GM19397 (cell line): Measurements from ENCODE around the gene TMEM222.

Experiments
- ATAC-seq: cut with Tn5 transposase; IDR thresholded peaks from one replicate; pipeline ENCODE4 v1.9.1; 2021; ENCODE audit warnings: mild to moderate bottlenecking, moderate library complexity; ENCODE audit not compliant: unreplicated experiment

TMEM222 gene

DNA sequence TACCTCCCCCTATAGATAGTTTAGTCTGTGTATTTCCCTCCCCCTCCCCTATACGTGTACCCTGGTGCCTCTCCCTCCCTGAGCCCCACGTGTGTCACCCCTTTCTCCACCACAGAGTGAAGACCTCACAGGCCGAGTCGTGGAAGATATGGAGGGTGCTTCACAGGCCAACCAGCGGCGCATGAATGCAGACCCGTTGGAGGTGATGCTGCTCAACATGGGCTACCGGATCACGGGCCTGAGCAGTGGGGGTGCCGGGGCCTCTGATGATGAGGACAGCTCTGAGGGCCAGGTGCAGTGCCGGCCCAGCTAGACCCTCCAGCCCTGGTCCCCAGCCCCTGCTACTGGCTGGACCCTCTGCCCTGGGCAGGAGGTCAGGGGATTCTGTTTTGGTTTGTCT is 15.9 kb upstream of the TMEM222 start:
- ATAC-seq: no peak

DNA sequence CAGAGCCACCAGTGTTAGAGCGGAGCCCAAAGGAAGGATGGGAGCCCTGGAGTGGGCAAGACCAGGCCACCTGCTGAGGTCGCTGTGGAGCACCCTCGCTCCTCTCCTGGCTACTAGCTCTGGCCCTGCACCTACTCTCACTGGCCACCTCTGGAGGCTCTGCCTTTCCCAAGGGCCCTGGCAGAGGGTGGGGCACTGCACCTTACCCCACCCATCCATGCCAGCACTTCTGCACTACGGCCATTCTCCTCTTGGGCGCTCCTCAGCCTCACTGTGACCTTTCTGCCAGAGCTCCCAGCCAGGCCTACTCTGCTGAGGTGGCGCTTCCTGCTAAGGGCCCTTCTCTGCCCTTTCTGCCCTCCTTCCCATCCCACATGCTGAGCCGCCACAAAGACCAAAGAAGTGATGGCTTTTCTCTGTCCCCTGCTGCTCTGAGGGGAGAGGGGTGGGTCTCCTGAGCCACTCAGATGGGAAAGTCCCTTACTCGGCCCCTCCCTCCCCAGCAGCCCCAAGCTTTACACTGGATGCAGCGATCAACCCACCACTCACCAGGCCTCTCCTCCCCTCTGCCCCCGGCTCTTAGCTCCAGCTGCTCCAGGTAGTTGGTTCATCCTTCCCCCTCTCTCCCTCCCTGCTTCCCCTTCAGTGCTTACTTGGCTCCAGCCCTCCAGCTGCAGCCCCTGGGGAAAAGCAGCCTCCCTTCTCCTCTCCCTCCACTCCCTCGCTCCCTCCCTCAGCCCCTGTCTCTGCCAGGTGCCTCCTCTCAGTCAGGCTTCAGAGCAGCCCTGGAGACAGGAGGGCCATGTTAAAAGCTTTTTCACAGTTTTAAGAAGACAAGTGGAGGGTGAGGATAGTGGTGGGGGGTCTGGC is 14.8 kb upstream of the TMEM222 start:
- ATAC-seq: no peak

DNA sequence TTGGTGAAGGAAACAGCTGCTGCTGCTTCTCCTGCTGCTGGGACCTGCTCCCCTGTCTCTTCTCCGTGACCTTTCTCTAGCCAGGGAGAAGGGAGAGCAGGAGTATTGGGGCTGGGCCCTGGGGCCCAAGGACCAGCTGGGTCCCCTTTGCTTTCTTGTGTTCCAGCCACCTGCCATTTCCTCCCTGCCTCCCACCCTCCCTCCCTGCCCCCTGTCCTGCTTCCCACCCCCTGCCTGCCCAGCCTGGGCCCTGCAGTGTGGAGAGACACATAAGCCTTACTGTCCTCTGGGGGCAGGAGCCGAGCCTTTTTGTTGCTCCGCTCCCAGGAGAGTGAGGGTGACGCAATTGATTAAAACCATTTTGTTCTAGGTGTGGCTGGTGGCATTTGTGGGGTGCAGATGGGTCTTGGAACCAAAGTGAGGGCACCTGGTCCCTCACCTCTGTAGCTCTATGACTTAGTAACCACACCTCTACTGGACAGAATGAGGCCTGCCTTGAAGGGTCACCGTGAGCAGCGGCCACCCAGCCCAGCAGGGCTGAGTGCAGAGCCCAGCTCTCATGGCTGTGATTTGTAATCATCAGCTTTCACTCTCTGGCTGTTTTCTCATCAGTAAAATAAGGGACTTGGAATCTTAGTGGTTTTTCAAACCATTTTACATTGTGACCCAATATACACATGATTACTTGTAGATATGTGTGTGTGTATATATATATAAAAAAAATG is 13.9 kb upstream of the TMEM222 start:
- ATAC-seq: no peak

DNA sequence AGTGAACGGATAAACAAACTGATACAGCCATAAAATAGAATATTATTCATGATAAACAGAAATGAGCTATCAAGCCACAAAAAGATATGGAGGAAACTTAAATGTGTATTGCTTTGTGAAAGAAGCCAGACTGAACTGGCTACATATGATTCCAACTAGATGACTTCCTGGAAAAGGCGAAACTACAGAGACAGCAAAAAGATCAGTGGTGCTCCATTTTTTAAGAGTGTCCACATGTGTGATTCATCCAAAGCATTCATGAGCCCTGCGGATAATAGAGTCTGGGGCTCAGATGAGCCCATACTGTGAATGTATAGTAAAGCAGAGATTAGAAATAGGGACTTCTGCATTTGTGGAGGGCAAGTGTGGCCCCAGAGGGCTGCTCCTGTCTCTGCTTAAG is 7.8 kb upstream of the TMEM222 start:
- no peak for ATAC-seq

DNA sequence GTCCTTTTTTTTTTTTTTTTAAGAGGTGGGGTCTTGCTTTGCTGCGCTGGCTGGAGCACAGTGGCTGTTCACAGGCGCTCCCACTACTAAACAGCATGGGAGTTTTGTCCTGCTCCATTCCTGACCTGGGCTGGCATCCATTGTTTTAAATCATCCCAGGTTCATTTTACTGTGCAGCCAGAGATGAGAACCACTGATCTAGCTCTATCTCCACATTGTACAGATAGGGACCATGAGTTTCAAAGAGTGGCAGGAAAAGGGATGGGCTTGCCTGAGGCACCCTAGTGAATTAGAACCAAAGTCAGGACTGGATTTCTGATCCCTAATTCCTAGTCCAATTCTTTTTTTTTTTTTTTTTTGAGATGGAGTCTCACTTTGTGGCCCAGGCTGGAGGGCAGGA is 7.2 kb upstream of the TMEM222 start:
- ATAC-seq: no peak

DNA sequence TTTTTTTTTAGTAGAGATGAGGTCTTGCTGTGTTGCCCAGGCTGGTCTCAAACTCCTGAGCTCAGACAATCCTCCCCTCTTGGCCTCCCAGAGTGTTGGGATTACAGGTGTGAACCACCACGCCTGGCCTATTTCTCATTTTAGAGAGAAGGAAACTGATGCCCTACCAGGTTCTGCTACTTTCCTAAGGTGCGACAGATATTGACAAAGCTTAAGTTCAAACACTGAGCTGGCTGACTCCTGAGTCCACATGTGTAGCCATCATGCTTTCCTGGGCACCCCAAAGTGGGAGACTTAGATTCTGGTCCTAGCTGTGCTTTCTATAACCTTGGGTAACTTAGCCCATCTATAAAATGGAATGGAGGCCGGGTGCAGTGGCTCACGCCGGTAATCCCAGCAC is 5.1 kb upstream of the TMEM222 start:
- no peak for ATAC-seq

DNA sequence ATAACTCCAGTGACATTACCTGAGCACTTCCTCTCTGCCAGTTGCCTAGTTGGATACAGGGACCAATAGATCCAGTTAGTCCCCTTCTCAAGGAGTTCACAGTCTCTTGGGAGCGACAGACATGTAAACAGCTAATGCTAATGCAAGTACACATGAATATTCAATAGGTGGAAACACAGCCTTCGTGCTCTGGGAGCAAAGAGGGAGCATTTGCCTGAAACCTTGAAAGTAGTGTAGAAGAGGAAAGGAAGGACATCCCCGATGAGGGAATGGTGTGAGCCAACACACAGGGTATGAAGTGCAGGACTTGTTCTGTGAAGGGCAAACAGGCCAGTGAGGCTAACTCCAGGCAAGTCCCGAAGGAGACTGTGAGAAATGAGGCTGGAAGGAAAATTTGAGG is 3.8 kb upstream of the TMEM222 start:
- no peak for ATAC-seq

DNA sequence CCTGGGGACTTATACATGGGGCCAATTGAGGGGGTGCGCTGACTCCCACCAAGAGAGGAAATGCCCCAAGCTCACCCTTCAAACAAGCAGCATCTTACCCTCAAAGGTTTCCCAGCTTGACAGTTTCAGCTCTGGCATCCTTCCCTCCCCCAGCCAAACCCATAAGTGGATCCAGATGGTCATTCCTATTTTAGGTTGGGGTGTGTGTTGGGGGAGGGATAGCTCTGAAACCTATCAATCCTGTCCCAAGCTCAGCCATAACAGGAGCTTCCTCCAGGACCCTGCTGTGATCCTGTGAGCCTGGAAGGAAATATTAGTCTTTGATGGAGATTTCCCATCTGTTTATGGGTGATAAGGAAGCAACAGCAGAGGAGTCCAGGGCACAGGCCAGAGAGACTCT is 3.4 kb upstream of the TMEM222 start:
- ATAC-seq: no peak

DNA sequence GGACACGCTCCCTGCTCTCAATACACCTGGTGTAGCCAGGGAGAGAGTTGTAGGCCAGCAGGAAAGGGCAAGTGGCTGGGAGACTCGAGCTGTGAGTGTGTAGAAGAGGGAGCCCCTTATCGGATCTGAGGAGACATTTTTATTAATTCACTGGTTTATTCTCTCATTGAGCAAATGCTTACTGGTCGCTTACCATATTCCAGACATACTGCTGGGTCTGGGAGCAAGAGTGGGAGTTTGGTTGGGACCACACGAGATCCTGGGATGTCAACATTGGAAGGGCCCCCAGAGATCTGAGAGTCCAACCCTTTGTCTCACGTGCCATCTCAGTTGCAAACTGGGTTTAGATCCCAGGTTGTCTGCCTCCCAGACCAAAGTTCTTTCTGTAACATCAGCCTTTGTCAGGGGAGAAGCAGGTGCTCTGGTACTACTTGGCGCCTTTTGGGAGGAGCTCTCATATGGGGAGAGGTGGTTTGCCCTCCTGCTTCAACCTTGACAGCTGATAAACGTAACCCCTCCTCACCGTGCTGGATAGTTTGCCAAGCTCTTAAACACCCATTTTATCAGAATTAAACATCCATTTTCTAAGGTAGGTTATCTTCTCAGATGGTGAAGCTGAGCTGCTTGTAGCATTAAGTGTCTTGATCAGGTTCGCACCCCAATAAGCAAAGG is 742 bp downstream of the TMEM222 start:
- ATAC-seq: no peak

DNA sequence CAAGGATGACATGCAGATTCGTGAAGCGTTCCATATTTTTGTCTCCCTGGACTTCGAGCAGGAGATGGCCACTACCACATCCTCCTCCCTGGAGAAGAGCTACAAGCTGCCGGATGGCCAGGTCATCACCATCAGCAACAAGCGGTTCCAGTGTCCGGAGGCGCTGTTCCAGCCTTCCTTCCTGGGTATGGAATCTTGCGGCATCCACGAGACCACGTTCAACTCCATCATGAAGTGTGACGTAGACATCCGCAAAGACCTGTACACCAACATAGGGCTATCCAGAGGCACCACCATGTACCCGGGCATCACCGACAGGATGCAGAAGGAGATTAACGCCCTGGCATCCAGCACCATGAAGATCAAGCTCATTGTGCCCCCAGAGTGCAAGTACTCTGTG is 3.3 kb downstream of the TMEM222 start:
- ATAC-seq: no peak

DNA sequence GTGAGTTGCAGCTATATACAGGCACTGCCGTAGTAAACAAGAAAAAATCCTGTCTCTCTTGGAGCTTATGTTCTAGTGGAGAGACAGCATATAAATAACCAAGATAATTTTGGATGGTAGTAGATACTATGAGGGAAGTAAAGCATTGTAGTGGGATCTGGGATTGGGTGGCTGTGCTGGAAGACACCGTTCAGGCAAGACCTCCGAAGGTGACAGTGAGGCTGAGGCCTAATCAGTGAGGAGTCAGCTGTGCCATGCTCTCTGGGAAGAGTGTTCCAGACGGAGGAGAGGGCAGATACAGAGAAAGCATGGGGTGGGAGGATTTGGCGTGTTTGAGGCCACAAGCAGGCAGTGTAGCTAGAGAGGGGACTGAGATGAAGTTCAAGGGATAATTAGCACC is 6.0 kb downstream of the TMEM222 start:
- no peak for ATAC-seq

DNA sequence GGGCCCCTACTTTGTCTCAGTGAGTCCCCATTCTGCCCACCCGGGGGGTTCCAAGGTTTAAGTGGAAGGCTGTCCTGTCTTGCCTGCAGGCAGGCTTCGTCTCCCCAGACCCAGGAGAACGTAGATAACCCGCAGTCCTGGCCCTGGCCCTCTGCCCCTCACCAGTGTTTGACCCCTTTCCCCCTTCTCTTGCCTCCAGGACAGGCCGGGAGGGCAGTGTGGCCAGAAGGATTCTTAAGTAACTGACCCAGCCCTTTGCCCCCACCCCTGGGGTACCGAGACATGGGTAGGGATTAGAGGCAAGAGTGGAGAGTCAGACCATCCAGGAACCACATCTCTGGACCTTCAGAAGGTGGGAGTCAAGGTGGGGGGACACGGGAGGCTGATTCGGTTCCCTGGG is 8.8 kb downstream of the TMEM222 start:
- ATAC-seq: no peak

DNA sequence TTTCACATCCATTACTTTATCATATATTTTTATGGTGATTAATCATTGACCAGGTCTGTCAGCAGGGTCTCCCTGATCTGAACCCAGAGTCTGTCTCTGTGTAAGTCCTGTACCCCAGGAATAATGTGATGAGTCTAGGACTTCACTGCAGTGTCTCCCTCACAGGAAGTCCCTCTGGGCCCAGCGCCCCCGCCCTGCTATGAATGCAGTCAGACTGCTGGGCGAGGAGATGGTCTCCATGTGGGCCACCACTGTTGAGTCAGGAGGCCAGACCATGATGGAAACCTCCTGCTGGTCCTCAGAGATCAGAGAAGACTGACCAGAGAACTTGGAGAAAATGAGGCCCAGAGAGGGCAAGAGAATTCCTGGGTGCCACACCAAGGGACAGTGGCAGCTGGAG is 9.5 kb downstream of the TMEM222 start:
- ATAC-seq: no peak

DNA sequence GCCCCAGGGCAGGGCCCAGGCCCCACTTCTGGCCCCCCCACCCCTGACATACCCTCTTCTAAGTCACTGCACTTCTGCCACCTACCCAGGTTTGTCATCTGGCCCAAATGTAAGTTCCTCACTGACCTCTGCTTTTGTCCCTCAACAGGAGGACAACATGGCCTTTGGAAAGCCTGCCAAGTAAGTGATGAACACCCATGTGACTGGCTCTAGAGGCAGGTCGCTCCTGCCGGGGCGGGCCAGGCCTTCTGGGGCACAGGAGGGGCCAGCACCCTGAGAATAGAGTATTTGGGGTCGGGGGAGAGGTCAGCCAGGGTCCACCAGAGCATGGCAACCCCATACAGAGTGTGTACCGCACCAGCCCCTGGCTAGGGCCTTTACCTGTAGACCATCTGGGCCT is 10.0 kb downstream of the TMEM222 start:
- ATAC-seq: no peak

DNA sequence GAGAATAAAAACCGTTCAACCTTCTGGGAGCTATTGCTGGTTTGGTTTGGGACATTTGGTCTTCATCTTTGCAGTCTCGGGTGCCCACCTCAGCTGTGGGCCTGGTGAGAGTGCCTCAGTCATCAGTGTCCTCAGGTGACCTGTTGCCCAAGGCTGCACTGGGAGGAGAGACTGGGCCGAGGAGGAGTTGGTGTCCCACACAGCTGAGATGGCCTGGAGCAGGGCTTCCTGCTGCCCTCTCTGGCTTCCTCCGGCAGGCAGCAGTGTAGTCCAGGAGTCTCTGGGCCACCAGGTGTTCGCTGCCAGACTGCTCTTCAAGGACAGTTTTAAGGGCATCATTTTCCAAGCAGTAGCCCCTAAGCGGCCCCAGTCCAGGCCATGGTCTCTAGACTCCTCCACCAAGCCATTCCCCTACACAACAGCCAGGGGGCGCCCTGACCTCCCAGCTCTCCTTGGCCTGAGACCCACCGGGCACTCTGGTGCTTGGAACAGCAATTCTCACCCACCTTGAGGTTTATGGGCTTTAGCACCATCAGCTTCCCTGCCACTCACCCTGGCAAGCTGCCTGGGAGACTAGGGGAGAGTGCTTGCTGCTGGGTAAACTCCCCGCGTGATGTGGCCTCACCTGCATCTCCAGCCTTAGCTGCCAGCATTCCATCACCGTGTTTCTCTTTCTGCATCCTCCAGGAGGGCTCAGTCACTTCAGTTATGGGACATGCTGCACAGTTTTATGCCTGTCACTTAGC is 10.7 kb downstream of the TMEM222 start:
- no peak for ATAC-seq

DNA sequence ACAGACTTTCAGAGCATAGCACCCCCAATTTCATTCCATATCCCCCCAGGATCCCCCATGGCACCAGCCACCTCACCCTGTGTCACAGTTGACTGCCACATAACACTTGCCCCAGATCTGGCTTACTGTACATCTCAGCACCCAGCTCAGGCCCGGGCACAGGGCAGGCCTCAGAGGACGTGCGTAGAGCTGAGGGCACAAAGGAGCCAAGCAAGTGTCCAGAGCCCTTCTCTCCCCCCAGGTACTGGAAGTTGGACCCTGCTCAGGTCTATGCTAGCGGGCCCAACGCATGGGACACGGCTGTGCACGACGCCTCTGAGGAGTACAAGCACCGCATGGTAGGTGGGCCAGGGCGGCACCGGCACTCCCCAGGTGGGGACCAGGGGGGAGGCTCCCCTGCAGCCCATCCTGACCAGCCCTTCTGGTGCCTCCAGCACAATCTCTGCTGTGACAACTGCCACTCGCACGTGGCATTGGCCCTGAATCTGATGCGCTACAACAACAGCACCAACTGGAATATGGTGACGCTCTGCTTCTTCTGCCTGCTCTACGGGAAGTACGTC is 11.8 kb downstream of the TMEM222 start:
- ATAC-seq: no peak

DNA sequence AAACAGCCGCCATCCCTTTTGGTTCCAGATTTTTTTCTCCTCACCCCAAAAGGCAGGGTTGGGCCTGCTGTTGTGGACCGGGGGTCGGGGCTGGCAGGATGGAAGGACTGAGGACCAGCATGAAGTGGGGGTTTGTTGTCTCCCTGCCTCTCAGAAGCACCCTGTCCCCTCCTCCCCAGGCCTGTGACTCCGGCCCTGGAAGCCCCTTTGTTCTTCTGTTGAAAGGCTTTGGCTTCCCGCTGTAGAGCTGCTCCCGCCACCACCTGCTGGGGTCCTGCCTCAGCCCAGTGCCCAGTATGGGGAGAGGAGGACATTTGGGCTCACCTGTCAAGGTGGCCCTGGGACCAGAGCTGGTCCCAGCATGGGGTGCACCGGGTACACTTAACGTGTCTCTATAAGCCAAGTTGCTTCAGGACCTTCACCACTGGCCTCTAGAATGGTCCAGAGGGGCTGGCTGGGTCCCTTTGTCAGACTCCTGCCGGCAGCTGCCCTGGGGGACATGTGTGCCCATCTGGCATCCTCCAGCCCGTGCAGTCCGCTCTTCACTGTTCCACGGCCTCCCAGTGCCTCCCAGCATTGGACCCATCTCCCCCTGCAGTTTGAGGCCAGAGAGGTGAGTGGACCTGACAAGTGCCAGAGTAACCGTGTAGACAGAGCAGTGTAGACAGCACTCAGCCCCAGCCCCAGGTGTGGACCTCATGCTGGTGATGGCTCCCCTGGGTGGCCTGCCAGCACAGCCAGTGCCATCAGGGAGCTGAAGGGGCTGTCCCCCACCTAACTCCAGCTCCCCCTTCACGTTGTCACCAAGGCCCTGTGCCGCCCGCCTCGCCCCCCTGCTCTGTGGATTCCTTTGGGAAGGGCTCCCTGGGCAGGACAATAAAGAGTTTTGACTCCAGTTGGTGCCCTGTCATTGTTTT is 13.8 kb downstream of the TMEM222 start:
- ATAC-seq: no peak

DNA sequence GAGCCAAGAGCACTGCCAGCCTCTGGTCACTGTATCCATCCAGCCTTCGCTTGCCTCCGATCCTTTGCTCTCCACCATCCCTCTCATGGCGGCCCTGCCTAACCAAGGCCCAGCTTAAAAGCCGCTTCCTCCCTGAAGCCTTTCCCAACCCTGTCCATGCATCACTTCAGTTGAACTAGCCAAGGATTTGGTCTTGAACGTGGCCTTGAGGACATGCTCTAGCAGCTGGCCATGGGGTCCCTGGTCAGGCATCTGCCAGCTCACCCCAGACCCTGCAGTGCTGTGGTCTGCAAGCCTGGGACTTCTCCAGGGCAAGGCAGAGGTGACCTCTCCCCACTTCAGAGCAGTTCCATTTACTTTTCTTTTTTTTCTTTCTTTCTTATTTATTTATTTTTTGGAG is 14.8 kb downstream of the TMEM222 start:
- no peak for ATAC-seq

DNA sequence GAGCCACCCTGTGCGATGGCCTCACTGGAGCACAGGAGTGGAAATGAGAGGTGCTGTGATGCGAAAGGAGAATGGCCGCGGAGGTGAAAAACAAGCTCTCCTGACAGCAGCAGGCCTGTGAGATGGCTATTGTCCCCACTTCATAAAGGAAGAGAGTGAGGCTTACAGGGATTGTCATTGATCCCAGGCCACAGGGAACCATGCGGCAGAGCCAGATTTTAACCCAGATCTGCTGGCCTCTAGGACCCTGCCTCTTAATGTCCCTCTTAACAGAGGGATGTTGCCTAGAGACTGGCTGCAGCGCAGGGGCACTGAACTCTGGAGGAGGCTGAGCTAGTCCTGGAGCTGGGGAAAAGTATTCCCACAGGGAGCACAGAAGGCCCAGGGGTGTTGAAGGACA is 16.8 kb downstream of the TMEM222 start:
- ATAC-seq: no peak

DNA sequence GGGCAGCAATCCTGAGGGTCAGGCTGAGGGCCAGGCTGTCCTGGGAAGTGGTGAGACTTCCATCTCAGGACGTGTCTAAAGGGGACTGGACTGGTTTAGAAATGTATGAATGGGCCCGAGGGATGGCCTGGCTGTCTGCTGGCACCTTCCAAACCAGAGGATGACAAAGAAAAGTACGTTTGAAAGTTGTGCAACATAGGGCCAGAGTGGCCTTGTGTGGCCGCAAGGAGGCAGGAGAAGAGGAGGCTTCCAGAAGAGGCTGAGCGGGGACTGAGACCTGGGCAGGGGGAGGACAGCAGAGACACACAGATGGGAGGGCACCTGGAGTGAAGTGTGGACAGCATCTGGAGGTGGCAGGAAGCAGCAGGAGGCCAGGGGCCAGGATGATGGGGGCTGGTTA is 17.2 kb downstream of the TMEM222 start:
- no peak for ATAC-seq
